Mesothelial cell of epicardium (in vitro differentiated cells): ENCODE measurements around the gene CLEC19A. TPM values are rescaled to one million over a fixed set of nuclear protein-coding genes. Genes with fewer than 3 reads are reported as not detected.

Experiments
- DNase-seq, 2 experiments: peaks; one replicate each; pipeline ENCODE4 v3.0.0; 2021; ENCODE audit warnings: low spot score in 2 of 2; ENCODE audit not compliant: unreplicated experiment in 2 of 2
- H3K27ac Mint-ChIP-seq: 2 replicates; pipeline ENCODE4 v1.8.0; 2021; ENCODE audit warnings: mixed read lengths
- H3K27me3 Mint-ChIP-seq: 2 replicates; pipeline ENCODE4 v1.8.0; 2021; ENCODE audit warnings: low read depth, mixed read lengths
- H3K36me3 Mint-ChIP-seq: 2 replicates; pipeline ENCODE4 v1.8.0; 2021; ENCODE audit warnings: mixed read lengths
- H3K4me1 Mint-ChIP-seq: 2 replicates; pipeline ENCODE4 v1.8.0; 2021; ENCODE audit warnings: mixed read lengths
- H3K4me3 Mint-ChIP-seq: 2 replicates; pipeline ENCODE4 v1.8.0; 2021; ENCODE audit warnings: mild to moderate bottlenecking, moderate library complexity, mixed read lengths
- H3K9me3 Mint-ChIP-seq: 2 replicates; pipeline ENCODE4 v1.8.0; 2021; ENCODE audit warnings: mixed read lengths
- CTCF ChIP-seq: fragments of 200-600 bp; sonication (generic); IDR thresholded peaks from one replicate; pipeline ENCODE4 v1.5.0; 2021; ENCODE audit warnings: antibody characterized with exemption; ENCODE audit not compliant: unreplicated experiment
- total RNA-seq: library from RNA; stranded (reverse); gene quantifications from 3 replicates; pipeline ENCODE4 v1.2.1, GENCODE V29; 2021

CLEC19A gene
- total RNA-seq, 1 donor from 2014 or later: not detected

DNA sequence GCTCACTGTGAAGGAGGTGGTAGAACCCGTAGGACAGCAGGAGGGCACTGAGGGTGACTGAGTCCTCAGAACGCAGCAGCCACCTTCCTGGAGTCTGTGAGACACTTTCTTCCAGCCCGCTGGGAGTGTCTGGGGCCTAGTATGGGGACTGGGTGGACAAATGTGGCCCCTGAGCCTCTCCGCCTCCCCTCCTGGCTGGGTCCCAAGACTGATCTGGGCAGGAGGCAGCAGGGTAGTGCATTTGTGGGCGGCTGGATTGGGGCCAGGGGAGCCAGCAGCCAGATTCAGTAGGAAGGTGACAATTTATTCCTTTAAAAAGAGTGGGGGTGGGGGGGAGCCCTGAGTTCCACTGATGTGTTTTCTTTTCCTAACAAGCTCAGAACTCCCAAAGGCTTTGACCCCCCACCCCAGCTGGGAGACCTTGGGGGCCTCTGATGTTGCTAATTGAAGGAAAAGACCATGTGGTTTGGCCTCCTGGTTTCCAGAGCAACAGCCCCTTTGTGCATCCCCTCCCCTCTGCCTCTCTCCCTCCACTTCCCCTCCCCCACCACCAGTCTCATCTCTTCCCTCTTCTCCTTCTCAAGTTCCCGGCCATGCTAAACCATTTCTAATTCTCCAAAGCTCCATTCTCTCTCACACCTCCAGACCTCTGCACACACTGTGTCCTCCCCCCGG is 4.4 kb downstream of the CLEC19A start:
- TF ChIP-seq CTCF: no peak
- DNase-seq: no peak
- no peak overlapping the region for H3K27ac Mint-ChIP-seq
- no peaks in the 10 kb centered on the region for H3K9me3 Mint-ChIP-seq
- H3K36me3 Mint-ChIP-seq: no peaks in the 10 kb centered on the region
- no peak overlapping the region for H3K4me3 Mint-ChIP-seq
- H3K27me3 Mint-ChIP-seq: peaks cover 8% of the 10 kb centered on the region
- H3K4me1 Mint-ChIP-seq: peaks cover 13% of the 10 kb centered on the region

DNA sequence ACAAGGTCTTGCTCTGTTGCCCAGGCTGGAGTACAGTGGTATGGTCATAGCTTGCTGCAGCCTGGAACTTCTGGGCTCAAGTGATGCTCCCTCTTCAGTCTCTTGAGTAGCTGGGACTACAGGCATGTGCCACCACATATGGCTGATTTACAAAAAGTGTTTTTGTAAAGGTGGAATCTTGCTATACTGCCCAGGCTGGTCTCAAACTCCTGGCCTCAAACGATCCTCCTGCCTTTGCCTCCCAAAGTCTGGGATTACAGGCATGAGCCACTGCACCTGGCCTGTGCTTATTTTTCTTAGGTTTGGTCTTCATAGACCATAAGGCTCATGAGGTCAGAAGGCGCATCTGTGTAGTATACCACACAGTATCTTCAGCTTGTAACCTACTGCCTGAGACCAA is 5.3 kb downstream of the CLEC19A start:
- peaks cover 13% of the 10 kb centered on the region for H3K4me1 Mint-ChIP-seq
- H3K9me3 Mint-ChIP-seq: no peaks in the 10 kb centered on the region
- no peak overlapping the region for H3K4me3 Mint-ChIP-seq
- TF ChIP-seq CTCF: no peak
- no peaks in the 10 kb centered on the region for H3K36me3 Mint-ChIP-seq
- H3K27ac Mint-ChIP-seq: no peak overlapping the region
- DNase-seq: no peak
- peaks cover 8% of the 10 kb centered on the region for H3K27me3 Mint-ChIP-seq

GRCh38 chr16:19291475-19291874 is 5.9 kb downstream of the CLEC19A start:
- H3K27me3 Mint-ChIP-seq: peaks cover 9% of the 10 kb centered on the region

GRCh38 chr16:19292186-19292585 is 6.7 kb downstream of the CLEC19A start:
- H3K9me3 Mint-ChIP-seq: no peaks in the 10 kb centered on the region
- H3K4me1 Mint-ChIP-seq: peaks cover 13% of the 10 kb centered on the region
- no peak for TF ChIP-seq CTCF
- no peak overlapping the region for H3K4me3 Mint-ChIP-seq
- H3K27ac Mint-ChIP-seq: no peak overlapping the region
- no peak for DNase-seq
- H3K27me3 Mint-ChIP-seq: peaks cover 14% of the 10 kb centered on the region
- no peaks in the 10 kb centered on the region for H3K36me3 Mint-ChIP-seq

More at GRCh38 chr16:19291475-19291874, 5.9 kb downstream of the CLEC19A start:
- DNase-seq: no peak
- no peak for TF ChIP-seq CTCF
- H3K4me1 Mint-ChIP-seq: peaks cover 13% of the 10 kb centered on the region
- no peak overlapping the region for H3K4me3 Mint-ChIP-seq
- no peak overlapping the region for H3K27ac Mint-ChIP-seq
- H3K36me3 Mint-ChIP-seq: no peaks in the 10 kb centered on the region
- H3K9me3 Mint-ChIP-seq: no peaks in the 10 kb centered on the region

- Mint-ChIP-seq H3K36me3 (no peaks in the 10 kb centered on the region), H3K4me1 (peaks cover 13% of the 10 kb centered on the region), H3K27me3 (peaks cover 17% of the 10 kb centered on the region), H3K9me3 (no peaks in the 10 kb centered on the region), H3K4me3 (no peak overlapping the region), H3K27ac (no peak overlapping the region)
- TF ChIP-seq CTCF: no peak
- DNase-seq: no peak
Measured at GRCh38 chr16:19294156-19294649, 8.7 kb downstream of the CLEC19A start.
